Measurements from ENCODE around the gene TGFA.

Gene TGFA

GRCh38 chr2:70403267-70404053 lies 150.2 kb downstream of the TGFA start:
- DNase-seq = no peak

- no peak for DNase-seq
These were observed 153.1 kb downstream of the TGFA start for GRCh38 chr2:70400539-70400938.

GRCh38 chr2:70399046-70399445 lies 154.6 kb downstream of the TGFA start:
- no peak for DNase-seq

All from GF-D8 (cell line).